Activated CD8-positive, alpha-beta memory T cell treated with anti-CD3 and anti-CD28 coated beads, Interleukin-2, amount 10 ng/mL, durations not matched to agents 7 days and 5 days (primary cell): ENCODE data around the gene CLSTN3. TPM values are rescaled to one million over a fixed set of nuclear protein-coding genes. Genes with fewer than 3 reads are reported as not detected.
"Not testable (repeated sequence)": the region's sequence is repeated elsewhere in the genome, so short reads cannot be mapped to it uniquely, and the experiment has no call there.

ENCODE experiments used
- ATAC-seq: fragments of 150-1000 bp; cut with Tn5 transposase; one replicate; pipeline ENCODE4 v1.10.0; 2021; ENCODE audit warnings: moderate library complexity
- CTCF ChIA-PET: fragments of 350-600 bp; sonication (Branson Sonifier 250); formaldehyde crosslinking; loops from one replicate; lab custom pipeline; 2021; ENCODE audit warnings: antibody characterized with exemption; lab: Charles Lee
- DNase-seq: peaks from one replicate; pipeline ENCODE4 v3.0.0-alpha.2; 2020
- H3K27ac Mint-ChIP-seq: one replicate; pipeline ENCODE4 v1.8.0; 2021; ENCODE audit warnings: mild to moderate bottlenecking, mixed read lengths
- H3K27me3 Mint-ChIP-seq: one replicate; pipeline ENCODE4 v1.8.0; 2021; ENCODE audit warnings: mixed read lengths
- H3K36me3 Mint-ChIP-seq: one replicate; pipeline ENCODE4 v1.8.0; 2021; ENCODE audit warnings: mild to moderate bottlenecking, mixed read lengths
- H3K4me1 Mint-ChIP-seq: one replicate; pipeline ENCODE4 v1.8.0; 2021; ENCODE audit warnings: mixed read lengths
- H3K4me3 Mint-ChIP-seq: one replicate; pipeline ENCODE4 v1.8.0; 2021; ENCODE audit warnings: mild to moderate bottlenecking, moderate library complexity, mixed read lengths
- H3K9me3 Mint-ChIP-seq: one replicate; pipeline ENCODE4 v1.8.0; 2022; ENCODE audit warnings: low read depth, mixed read lengths
- total RNA-seq, 2 experiments: library from RNA; stranded (reverse); gene quantifications; one replicate each; pipeline ENCODE4 v1.2.3, GENCODE V29; 2021

Gene CLSTN3
- total RNA-seq, 2 experiments from 2014 or later = 71.9 to 109 TPM

GRCh38 chr12:7096006-7096932 lies 33.9 kb upstream of the CLSTN3 start:
- Mint-ChIP-seq H3K36me3 (peaks cover 13% of the 10 kb centered on the region), H3K4me1 (peaks cover 6% of the 10 kb centered on the region), H3K9me3 (no peaks in the 10 kb centered on the region), H3K4me3 (no peak overlapping the region), H3K27ac (no peak overlapping the region), H3K27me3 (no peaks in the 10 kb centered on the region)
- CTCF ChIA-PET = interaction anchor here (1.5 to 1.7 kb wide), 3 partner anchors 12 to 152 kb away, joined by 5 to 7 read pairs (median 7); partner anchors contain the start of gene C12orf57
- DNase-seq (no peak), ATAC-seq (no peak)

- no peak overlapping the region for H3K4me3 Mint-ChIP-seq
- H3K9me3 Mint-ChIP-seq = no peaks in the 10 kb centered on the region
- CTCF ChIA-PET = interaction anchor here (1.7 kb wide), 1 partner anchor 151 kb away, joined by 5 read pairs; no protein-coding TSS in a partner anchor
- DNase-seq (no peak), ATAC-seq (no peak)
- no peaks in the 10 kb centered on the region for H3K27me3 Mint-ChIP-seq
- peaks cover 16% of the 10 kb centered on the region for H3K36me3 Mint-ChIP-seq
- no peak overlapping the region for H3K27ac Mint-ChIP-seq
- H3K4me1 Mint-ChIP-seq = peaks cover 7% of the 10 kb centered on the region
These were observed 33.2 kb upstream of the CLSTN3 start for GRCh38 chr12:7096979-7097378.

- peaks cover 23% of the 10 kb centered on the region for H3K36me3 Mint-ChIP-seq
- no peaks in the 10 kb centered on the region for H3K27me3 Mint-ChIP-seq
- no peak overlapping the region for H3K4me3 Mint-ChIP-seq
- no peak overlapping the region for H3K27ac Mint-ChIP-seq
- peaks cover 18% of the 10 kb centered on the region for H3K4me1 Mint-ChIP-seq
- DNase-seq (no peak), ATAC-seq (no peak)
- H3K9me3 Mint-ChIP-seq = no peaks in the 10 kb centered on the region
- CTCF ChIA-PET = interaction anchor here (0.8 to 1.4 kb wide), 3 partner anchors 8 to 174 kb away, joined by 3 to 7 read pairs (median 4); partner anchors contain the start of gene C1RL
These were observed 30.7 kb upstream of the CLSTN3 start for GRCh38 chr12:7099290-7099996.

GRCh38 chr12:7100239-7100638 lies 29.9 kb upstream of the CLSTN3 start:
- peaks cover 28% of the 10 kb centered on the region for H3K36me3 Mint-ChIP-seq
- no peaks in the 10 kb centered on the region for H3K27me3 Mint-ChIP-seq
- ATAC-seq (no peak), DNase-seq (no peak)
- H3K4me3 Mint-ChIP-seq = no peak overlapping the region
- peaks cover 18% of the 10 kb centered on the region for H3K4me1 Mint-ChIP-seq
- no peak overlapping the region for H3K27ac Mint-ChIP-seq
- H3K9me3 Mint-ChIP-seq = no peaks in the 10 kb centered on the region
- CTCF ChIA-PET = interaction anchor here (1.4 kb wide), 1 partner anchor 8 kb away, joined by 7 read pairs; no protein-coding TSS in a partner anchor

GRCh38 chr12:7101047-7101693 lies 29.0 kb upstream of the CLSTN3 start:
- DNase-seq (no peak), ATAC-seq (no peak)
- CTCF ChIA-PET = no interaction called here
- Mint-ChIP-seq H3K4me1 (peaks cover 26% of the 10 kb centered on the region), H3K4me3 (no peak overlapping the region), H3K27me3 (no peaks in the 10 kb centered on the region), H3K27ac (no peak overlapping the region), H3K9me3 (peaks cover 7% of the 10 kb centered on the region), H3K36me3 (peaks cover 37% of the 10 kb centered on the region)

- H3K9me3 Mint-ChIP-seq = peaks cover 13% of the 10 kb centered on the region
- DNase-seq (no peak), ATAC-seq (no peak)
- H3K4me1 Mint-ChIP-seq = peaks cover 30% of the 10 kb centered on the region
- no peak overlapping the region for H3K4me3 Mint-ChIP-seq
- peaks cover 42% of the 10 kb centered on the region for H3K36me3 Mint-ChIP-seq
- H3K27ac Mint-ChIP-seq = no peak overlapping the region
- CTCF ChIA-PET = no interaction called here
- H3K27me3 Mint-ChIP-seq = no peaks in the 10 kb centered on the region
These were observed 28.5 kb upstream of the CLSTN3 start for GRCh38 chr12:7101694-7102131.

- no peak for DNase-seq
- Mint-ChIP-seq H3K4me1 (peaks cover 33% of the 10 kb centered on the region), H3K4me3 (no peak overlapping the region), H3K27ac (no peak overlapping the region), H3K9me3 (peaks cover 14% of the 10 kb centered on the region), H3K27me3 (no peaks in the 10 kb centered on the region), H3K36me3 (peaks cover 45% of the 10 kb centered on the region)
- CTCF ChIA-PET = interaction anchor here (0.7 to 1.8 kb wide), 2 partner anchors 9 to 10 kb away, joined by 3 to 4 read pairs; no protein-coding TSS in a partner anchor
- no peak for ATAC-seq
These were observed 27.6 kb upstream of the CLSTN3 start for GRCh38 chr12:7102582-7102981.

GRCh38 chr12:7103837-7104584 lies 26.2 kb upstream of the CLSTN3 start:
- Mint-ChIP-seq H3K27ac (no peak overlapping the region), H3K4me3 (no peak overlapping the region), H3K27me3 (no peaks in the 10 kb centered on the region), H3K9me3 (peaks cover 14% of the 10 kb centered on the region), H3K36me3 (peaks cover 40% of the 10 kb centered on the region), H3K4me1 (peaks cover 38% of the 10 kb centered on the region)
- CTCF ChIA-PET = interaction anchor here (0.8 to 1.9 kb wide), 4 partner anchors 9 to 166 kb away, joined by 3 to 8 read pairs (median 4); no protein-coding TSS in a partner anchor
- no peak for ATAC-seq
- DNase-seq = no peak

GRCh38 chr12:7106082-7106481 lies 24.1 kb upstream of the CLSTN3 start:
- H3K27me3 Mint-ChIP-seq = no peaks in the 10 kb centered on the region
- H3K9me3 Mint-ChIP-seq = peaks cover 14% of the 10 kb centered on the region
- no peak for ATAC-seq
- H3K36me3 Mint-ChIP-seq = peaks cover 34% of the 10 kb centered on the region
- no peak overlapping the region for H3K4me3 Mint-ChIP-seq
- H3K27ac Mint-ChIP-seq = no peak overlapping the region
- DNase-seq = no peak
- CTCF ChIA-PET = interaction anchor here (2.3 to 3.7 kb wide), 3 partner anchors 25 to 181 kb away, joined by 10 to 31 read pairs (median 28); partner anchors contain the start of gene LPCAT3
- peaks cover 57% of the 10 kb centered on the region for H3K4me1 Mint-ChIP-seq

- not testable (repeated sequence) for H3K27ac Mint-ChIP-seq, DNase-seq, ATAC-seq, H3K4me3 Mint-ChIP-seq, H3K27me3 Mint-ChIP-seq
- H3K9me3 Mint-ChIP-seq = peaks cover 14% of the 10 kb centered on the region
- H3K36me3 Mint-ChIP-seq = peaks cover 30% of the 10 kb centered on the region
- CTCF ChIA-PET = interaction anchor here (1.1 to 3.7 kb wide), 21 partner anchors 8 to 216 kb away, joined by 3 to 51 read pairs (median 7); partner anchors contain the start of genes C12orf57, ENO2, LPCAT3 and PEX5
- peaks cover 60% of the 10 kb centered on the region for H3K4me1 Mint-ChIP-seq
These were observed 23.0 kb upstream of the CLSTN3 start for GRCh38 chr12:7107181-7107580.

GRCh38 chr12:7107636-7108002 lies 22.6 kb upstream of the CLSTN3 start:
- no peak for DNase-seq
- Mint-ChIP-seq H3K27ac (peak overlapping the region; percentile 97), H3K4me3 (peak overlapping the region; percentile 99), H3K27me3 (no peaks in the 10 kb centered on the region), H3K36me3 (peaks cover 30% of the 10 kb centered on the region), H3K4me1 (peaks cover 56% of the 10 kb centered on the region), H3K9me3 (peaks cover 14% of the 10 kb centered on the region)
- ATAC-seq = no peak
- CTCF ChIA-PET = interaction anchor here (1.1 to 3.7 kb wide), 25 partner anchors 8 to 235 kb away, joined by 3 to 51 read pairs (median 7); partner anchors contain the start of genes C12orf57, ENO2, LPCAT3 and PEX5
